Measurements from ENCODE around the gene NEXN. TPM values are rescaled to one million over a fixed set of nuclear protein-coding genes. Genes with fewer than 3 reads are reported as not detected.
A peak's percentile ranks its signal among the peaks of the same experiment; 100 is the strongest.

NEXN gene
- total and polyA plus RNA-seq, 7 donors, result 31.6 to 541 (median 321) TPM

GRCh38 chr1:77938651-77939050, 50.2 kb downstream of the NEXN start:
- no peak overlapping the region for H3K4me3 ChIP-seq
- DNase-seq (no peak), ATAC-seq (no peak)
- H3K9me3 ChIP-seq, result no peaks in the 10 kb centered on the region
- H3K36me3 ChIP-seq (ENCODE audit: insufficient read depth in 1 of 2, low read depth in 1 of 2), result peaks cover 0 to 100% of the 10 kb centered on the region in 2 donors
- no peaks in the 10 kb centered on the region for H3K4me1 ChIP-seq
- H3K27ac ChIP-seq, result peak overlapping the region; percentile 10
- intact Hi-C loops (cut with DNase I), result no loop called here
- no peak for TF ChIP-seq CTCF (IDR thresholded peaks at IDR 0.05)
- H3K27me3 ChIP-seq (ENCODE audit: insufficient read depth in 3 of 3, low read length in 2 of 3), result no peaks in the 10 kb centered on the region

GRCh38 chr1:77940921-77941570, 52.6 kb downstream of the NEXN start:
- Histone ChIP-seq H3K9me3 (no peaks in the 10 kb centered on the region), H3K27me3 (ENCODE audit: insufficient read depth in 3 of 3, low read length in 2 of 3) (no peaks in the 10 kb centered on the region), H3K4me3 (no peak overlapping the region), H3K27ac (no peak overlapping the region), H3K36me3 (ENCODE audit: insufficient read depth in 1 of 2, low read depth in 1 of 2) (peaks cover 0 to 100% of the 10 kb centered on the region in 2 donors), H3K4me1 (no peaks in the 10 kb centered on the region)
- intact Hi-C loops (cut with DNase I), result no loop called here
- DNase-seq, result no peak
- no peak for TF ChIP-seq CTCF (IDR thresholded peaks at IDR 0.05)
- no peak for ATAC-seq
- 83 to 90% (median 89%) methylated on average over 4 of the region's 4 CpGs for WGBS, 3 donors

GRCh38 chr1:77942400-77943140, 54.1 kb downstream of the NEXN start:
- H3K36me3 ChIP-seq (ENCODE audit: insufficient read depth in 1 of 2, low read depth in 1 of 2), result peaks cover 0 to 100% of the 10 kb centered on the region in 2 donors
- TF ChIP-seq CTCF (IDR thresholded peaks at IDR 0.05), result no peak
- H3K9me3 ChIP-seq, result no peaks in the 10 kb centered on the region
- no peaks in the 10 kb centered on the region for H3K4me1 ChIP-seq
- H3K27ac ChIP-seq, result no peak overlapping the region
- intact Hi-C loops (cut with DNase I), result no loop called here
- ATAC-seq, result no peak
- no peak overlapping the region for H3K4me3 ChIP-seq
- no peak for DNase-seq
- H3K27me3 ChIP-seq (ENCODE audit: insufficient read depth in 3 of 3, low read length in 2 of 3), result no peaks in the 10 kb centered on the region
- 80 to 96% (median 84%) methylated on average over 4 of the region's 4 CpGs for WGBS, 3 donors

- DNase-seq (no peak), ATAC-seq (peak in 3 of 4 donors; percentile 12 to 18 (median 13))
- H3K9me3 ChIP-seq, result no peaks in the 10 kb centered on the region
- no peak for TF ChIP-seq CTCF (IDR thresholded peaks at IDR 0.05)
- no peak overlapping the region for H3K4me3 ChIP-seq
- H3K27me3 ChIP-seq (ENCODE audit: insufficient read depth in 3 of 3, low read length in 2 of 3), result no peaks in the 10 kb centered on the region
- WGBS, 3 donors, result 52 to 76% (median 61%) methylated on average over 2 of the region's 2 CpGs
- H3K27ac ChIP-seq, result no peak overlapping the region
- no peaks in the 10 kb centered on the region for H3K4me1 ChIP-seq
- intact Hi-C loops (cut with DNase I), result no loop called here
- H3K36me3 ChIP-seq (ENCODE audit: insufficient read depth in 1 of 2, low read depth in 1 of 2), result peaks cover 3 to 100% of the 10 kb centered on the region in 2 donors
Observed at GRCh38 chr1:77945345-77945744, 56.9 kb downstream of the NEXN start.

All from psoas muscle (tissue), 8 donors.